ENCODE data around the gene TAS2R13.
A peak's percentile ranks its signal among the peaks of the same experiment; 100 is the strongest.

The TAS2R13 gene

DNA sequence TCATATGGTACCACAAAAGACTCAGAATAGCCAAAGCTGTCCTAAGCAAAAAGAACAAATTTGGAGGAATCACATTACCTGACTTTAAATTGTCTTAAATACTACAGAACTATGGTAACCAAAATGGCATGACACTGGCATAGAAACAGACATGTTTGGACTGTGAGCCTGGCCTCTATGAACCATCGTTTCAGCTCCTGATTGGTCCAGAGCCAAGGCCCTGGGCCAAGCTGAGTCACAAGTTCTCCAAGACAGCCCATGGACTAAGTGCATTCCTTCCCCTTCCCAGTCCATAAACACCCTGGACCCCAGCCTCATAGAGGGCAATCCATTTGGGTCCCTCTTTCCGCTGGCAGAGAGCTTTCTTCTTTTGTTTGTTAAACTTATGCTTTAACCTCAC, 48.0 kb downstream of the TAS2R13 start:
- peak; percentile 53 for DNase-seq (ENCODE audit: low read depth)
- TF ChIP-seq, protein P1, sequence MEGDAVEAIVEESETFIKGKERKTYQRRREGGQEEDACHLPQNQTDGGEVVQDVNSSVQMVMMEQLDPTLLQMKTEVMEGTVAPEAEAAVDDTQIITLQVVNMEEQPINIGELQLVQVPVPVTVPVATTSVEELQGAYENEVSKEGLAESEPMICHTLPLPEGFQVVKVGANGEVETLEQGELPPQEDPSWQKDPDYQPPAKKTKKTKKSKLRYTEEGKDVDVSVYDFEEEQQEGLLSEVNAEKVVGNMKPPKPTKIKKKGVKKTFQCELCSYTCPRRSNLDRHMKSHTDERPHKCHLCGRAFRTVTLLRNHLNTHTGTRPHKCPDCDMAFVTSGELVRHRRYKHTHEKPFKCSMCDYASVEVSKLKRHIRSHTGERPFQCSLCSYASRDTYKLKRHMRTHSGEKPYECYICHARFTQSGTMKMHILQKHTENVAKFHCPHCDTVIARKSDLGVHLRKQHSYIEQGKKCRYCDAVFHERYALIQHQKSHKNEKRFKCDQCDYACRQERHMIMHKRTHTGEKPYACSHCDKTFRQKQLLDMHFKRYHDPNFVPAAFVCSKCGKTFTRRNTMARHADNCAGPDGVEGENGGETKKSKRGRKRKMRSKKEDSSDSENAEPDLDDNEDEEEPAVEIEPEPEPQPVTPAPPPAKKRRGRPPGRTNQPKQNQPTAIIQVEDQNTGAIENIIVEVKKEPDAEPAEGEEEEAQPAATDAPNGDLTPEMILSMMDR (conservative IDR thresholded peaks at IDR 0.05; ENCODE audit: control insufficient read depth, insufficient read depth, low read depth, low read length) = no peak
- H3K4me3 ChIP-seq (ENCODE audit: control insufficient read depth, low read depth, low read length) = no peak overlapping the region
